ENCODE results near the gene PCDHGC5. TPM values are rescaled to one million over a fixed set of nuclear protein-coding genes. Genes with fewer than 3 reads are reported as not detected.

Gene PCDHGC5
- total RNA-seq, 1 donor from 2014 or later = 2.1 TPM

DNA sequence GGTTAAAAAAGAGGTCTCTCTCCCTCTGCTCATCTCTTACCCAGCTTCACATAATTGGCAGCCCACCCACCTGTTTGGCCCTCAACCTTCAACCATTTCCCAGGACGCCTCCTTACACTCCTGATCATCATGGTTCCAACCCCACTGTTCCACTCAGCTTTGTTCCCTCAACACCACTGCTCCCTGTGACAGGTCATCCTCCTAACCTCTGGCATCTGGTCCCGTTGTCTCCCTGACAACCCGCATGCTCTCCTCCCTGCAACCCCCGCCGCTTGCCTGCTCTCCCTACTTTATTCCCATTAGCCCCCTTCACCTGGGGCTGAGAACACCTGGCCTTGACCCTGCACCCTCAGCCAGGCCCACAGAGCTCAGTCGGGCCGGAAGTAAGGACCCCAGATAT lies 12.9 kb downstream of the PCDHGC5 start:
- H3K9ac ChIP-seq (ENCODE audit: low read depth in 1 of 3, low read length in 3 of 3) = no peak overlapping the region
- no peak overlapping the region for H3K27ac ChIP-seq (ENCODE audit: low read depth, low read length)
- H3K27me3 ChIP-seq (ENCODE audit: control insufficient read depth in 3 of 3, insufficient read depth in 3 of 3, low read length in 3 of 3) = no peaks in the 10 kb centered on the region
- H3K9me3 ChIP-seq (ENCODE audit: control insufficient read depth in 3 of 3, low read length in 3 of 3) = no peaks in the 10 kb centered on the region
- H3K4me3 ChIP-seq (ENCODE audit: low read length in 3 of 3) = no peak overlapping the region
- peaks cover 4 to 10% (median 6%) of the 10 kb centered on the region in 3 donors for H3K4me1 ChIP-seq (ENCODE audit: control insufficient read depth in 3 of 3, insufficient read depth in 3 of 3, low read length in 3 of 3)
- H3K36me3 ChIP-seq (ENCODE audit: control insufficient read depth in 3 of 3, insufficient read depth in 3 of 3, low read length in 3 of 3) = peaks cover 13 to 15% (median 14%) of the 10 kb centered on the region in 3 donors

DNA sequence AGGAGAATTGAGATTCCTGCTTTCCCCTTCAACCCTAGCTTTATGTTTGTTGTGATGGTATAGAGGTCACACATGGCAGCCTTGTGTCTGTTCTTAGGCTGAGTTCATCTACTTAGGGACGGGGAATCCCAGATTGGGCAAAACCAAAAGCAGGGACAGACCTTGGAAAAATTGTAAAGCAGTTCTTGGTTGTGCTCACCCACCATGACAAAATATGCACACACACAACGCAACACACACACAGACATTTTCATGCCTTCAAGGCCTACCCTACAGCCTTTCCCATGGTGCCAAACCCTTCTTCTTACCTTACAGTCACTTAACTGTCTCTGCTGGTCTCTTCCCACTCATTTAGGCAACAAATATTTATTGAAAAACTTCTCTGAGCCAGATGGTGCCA lies 14.8 kb downstream of the PCDHGC5 start:
- H3K4me3 ChIP-seq (ENCODE audit: low read length in 3 of 3) = no peak overlapping the region
- H3K9ac ChIP-seq (ENCODE audit: low read depth in 1 of 3, low read length in 3 of 3) = no peak overlapping the region
- H3K27ac ChIP-seq (ENCODE audit: low read depth, low read length) = no peak overlapping the region
- H3K9me3 ChIP-seq (ENCODE audit: control insufficient read depth in 3 of 3, low read length in 3 of 3) = no peaks in the 10 kb centered on the region
- peaks cover 12 to 14% (median 13%) of the 10 kb centered on the region in 3 donors for H3K36me3 ChIP-seq (ENCODE audit: control insufficient read depth in 3 of 3, insufficient read depth in 3 of 3, low read length in 3 of 3)
- peaks cover 22 to 29% (median 24%) of the 10 kb centered on the region in 3 donors for H3K4me1 ChIP-seq (ENCODE audit: control insufficient read depth in 3 of 3, insufficient read depth in 3 of 3, low read length in 3 of 3)
- H3K27me3 ChIP-seq (ENCODE audit: control insufficient read depth in 3 of 3, insufficient read depth in 3 of 3, low read length in 3 of 3) = no peaks in the 10 kb centered on the region

DNA sequence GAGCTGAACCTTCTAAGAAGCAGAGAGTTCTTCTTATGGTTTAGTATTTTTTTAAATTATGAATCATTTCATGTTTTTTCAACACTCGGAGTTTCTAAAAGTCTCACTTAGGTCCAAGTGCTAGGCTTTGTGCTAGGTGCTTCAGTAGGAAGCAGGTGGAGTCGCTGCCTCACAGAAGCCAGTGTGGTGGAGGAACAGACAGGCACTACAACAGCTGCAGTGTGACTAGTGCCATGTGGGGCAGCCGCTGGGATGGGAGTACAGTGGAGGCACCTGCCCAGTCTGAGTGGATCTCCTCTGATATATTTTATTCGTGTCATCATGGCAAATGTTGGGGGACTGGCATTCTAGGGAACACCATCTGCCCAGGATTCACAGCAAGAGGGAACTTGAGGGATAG lies 15.3 kb downstream of the PCDHGC5 start:
- no peak overlapping the region for H3K9ac ChIP-seq (ENCODE audit: low read depth in 1 of 3, low read length in 3 of 3)

DNA sequence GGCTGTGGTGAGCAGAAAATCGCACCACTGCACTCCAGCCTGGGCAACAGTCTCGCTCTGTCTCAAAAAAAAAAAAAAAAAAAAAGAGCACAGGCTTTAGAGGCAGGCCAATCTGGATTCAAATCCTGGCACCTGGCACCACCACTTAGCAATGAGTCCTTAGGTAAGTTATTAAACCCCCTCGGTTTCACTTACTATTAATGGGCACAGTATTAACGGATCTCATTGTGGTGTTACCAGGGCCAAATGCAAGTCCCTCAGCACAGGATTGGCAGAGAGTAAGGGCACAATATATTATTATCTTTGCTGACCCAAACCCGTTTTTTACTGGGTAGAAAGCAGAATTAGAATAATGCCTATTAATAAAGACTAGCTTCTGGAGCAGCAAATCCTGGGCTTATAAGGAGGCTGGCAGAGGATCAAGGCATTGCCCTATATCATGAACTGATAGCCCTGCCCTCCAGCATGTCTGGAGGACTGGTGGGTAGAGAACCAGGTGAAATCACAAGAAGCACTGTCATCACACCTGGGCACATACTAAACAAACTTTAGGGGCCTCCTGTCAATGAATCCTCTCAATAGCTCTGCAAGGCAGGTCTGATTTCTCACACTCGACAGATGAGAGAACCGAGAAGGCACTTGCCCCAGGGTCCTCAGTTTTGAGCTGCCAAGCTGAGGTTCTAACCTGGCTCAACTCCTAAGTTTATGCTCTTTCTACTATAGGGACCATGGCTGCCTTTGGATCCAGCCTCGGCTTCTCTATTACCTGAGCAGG lies 17.7 kb downstream of the PCDHGC5 start:
- H3K36me3 ChIP-seq (ENCODE audit: control insufficient read depth in 3 of 3, insufficient read depth in 3 of 3, low read length in 3 of 3) = peaks cover 18 to 21% (median 21%) of the 10 kb centered on the region in 3 donors
- H3K9me3 ChIP-seq (ENCODE audit: control insufficient read depth in 3 of 3, low read length in 3 of 3) = no peaks in the 10 kb centered on the region
- peak overlapping the region in 1 of 3 donors; percentile 24 for H3K4me3 ChIP-seq (ENCODE audit: low read length in 3 of 3)
- H3K4me1 ChIP-seq (ENCODE audit: control insufficient read depth in 3 of 3, insufficient read depth in 3 of 3, low read length in 3 of 3) = peaks cover 36 to 40% (median 37%) of the 10 kb centered on the region in 3 donors
- no peaks in the 10 kb centered on the region for H3K27me3 ChIP-seq (ENCODE audit: control insufficient read depth in 3 of 3, insufficient read depth in 3 of 3, low read length in 3 of 3)
- peak overlapping the region in 2 of 3 donors; percentile 48 to 57 for H3K9ac ChIP-seq (ENCODE audit: low read depth in 1 of 3, low read length in 3 of 3)
- H3K27ac ChIP-seq (ENCODE audit: low read depth, low read length) = peak overlapping the region; percentile 75

More for the DNA sequence above, 15.3 kb downstream of the PCDHGC5 start:
- H3K36me3 ChIP-seq (ENCODE audit: control insufficient read depth in 3 of 3, insufficient read depth in 3 of 3, low read length in 3 of 3) = peaks cover 10 to 14% (median 11%) of the 10 kb centered on the region in 3 donors
- H3K4me1 ChIP-seq (ENCODE audit: control insufficient read depth in 3 of 3, insufficient read depth in 3 of 3, low read length in 3 of 3) = peaks cover 25 to 32% (median 27%) of the 10 kb centered on the region in 3 donors
- H3K4me3 ChIP-seq (ENCODE audit: low read length in 3 of 3) = no peak overlapping the region
- no peaks in the 10 kb centered on the region for H3K9me3 ChIP-seq (ENCODE audit: control insufficient read depth in 3 of 3, low read length in 3 of 3)
- H3K27ac ChIP-seq (ENCODE audit: low read depth, low read length) = peak overlapping the region; percentile 6
- no peaks in the 10 kb centered on the region for H3K27me3 ChIP-seq (ENCODE audit: control insufficient read depth in 3 of 3, insufficient read depth in 3 of 3, low read length in 3 of 3)

DNA sequence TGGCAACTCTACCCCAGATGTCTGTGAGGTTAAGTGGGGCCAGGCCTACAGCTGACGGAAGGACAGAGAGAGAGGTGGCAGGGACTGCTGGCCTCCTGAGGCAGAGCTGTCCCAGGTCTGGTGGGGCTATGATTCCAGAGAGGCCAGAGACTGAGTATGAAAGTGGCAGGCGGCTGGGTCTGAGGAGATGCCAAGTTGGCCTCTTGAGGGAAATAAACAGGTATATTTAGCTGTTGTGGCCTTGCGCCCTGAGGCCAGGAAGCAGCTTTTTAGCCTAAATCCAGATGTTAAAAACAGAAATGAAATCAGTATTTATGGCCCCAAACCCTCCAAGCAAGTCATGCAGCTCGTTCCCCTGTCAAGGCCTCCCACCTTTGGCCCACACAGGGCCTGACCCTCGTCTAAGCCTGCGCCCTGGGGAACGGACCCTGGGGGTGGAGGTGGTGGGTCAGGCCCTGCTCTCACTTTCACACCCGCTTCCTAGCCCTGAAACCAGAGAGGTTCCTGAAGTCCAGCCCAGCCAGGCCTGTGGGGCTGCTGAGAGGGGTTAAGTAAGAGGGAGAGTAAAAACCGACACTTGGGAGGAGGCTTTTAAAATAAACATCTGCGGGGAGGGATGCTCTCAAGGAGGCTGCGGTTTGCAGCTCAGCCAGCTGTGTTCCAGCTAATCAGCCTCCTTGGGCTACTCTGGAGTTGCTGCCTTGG lies 18.7 kb downstream of the PCDHGC5 start:
- H3K36me3 ChIP-seq (ENCODE audit: control insufficient read depth in 3 of 3, insufficient read depth in 3 of 3, low read length in 3 of 3) = peaks cover 24 to 28% (median 24%) of the 10 kb centered on the region in 3 donors
- H3K9ac ChIP-seq (ENCODE audit: low read depth in 1 of 3, low read length in 3 of 3) = peak overlapping the region; percentile 3 to 57 (median 48)
- no peaks in the 10 kb centered on the region for H3K27me3 ChIP-seq (ENCODE audit: control insufficient read depth in 3 of 3, insufficient read depth in 3 of 3, low read length in 3 of 3)
- peak overlapping the region in 1 of 3 donors; percentile 38 for H3K4me3 ChIP-seq (ENCODE audit: low read length in 3 of 3)
- H3K4me1 ChIP-seq (ENCODE audit: control insufficient read depth in 3 of 3, insufficient read depth in 3 of 3, low read length in 3 of 3) = peaks cover 40 to 48% (median 42%) of the 10 kb centered on the region in 3 donors
- peak overlapping the region; percentile 75 for H3K27ac ChIP-seq (ENCODE audit: low read depth, low read length)
- no peaks in the 10 kb centered on the region for H3K9me3 ChIP-seq (ENCODE audit: control insufficient read depth in 3 of 3, low read length in 3 of 3)

DNA sequence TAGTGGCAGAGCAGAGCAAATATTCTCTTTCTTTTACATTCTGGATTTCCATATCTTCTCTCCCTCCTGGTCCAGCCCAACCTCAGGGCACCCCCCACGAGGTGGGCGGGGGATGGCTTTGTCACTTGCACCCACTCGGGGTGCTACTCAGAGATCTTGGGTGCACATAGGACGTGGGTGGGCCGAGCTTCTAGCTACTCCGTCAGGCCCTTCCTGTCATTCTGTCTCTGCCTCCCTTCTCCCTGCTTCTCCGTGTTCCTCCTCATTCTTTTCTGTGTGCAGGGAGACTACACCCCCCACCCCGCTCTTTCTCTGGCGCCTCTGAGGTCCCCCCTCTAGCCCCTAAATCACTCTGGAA lies 19.5 kb downstream of the PCDHGC5 start:
- Histone ChIP-seq H3K9me3 (ENCODE audit: control insufficient read depth in 3 of 3, low read length in 3 of 3) (no peaks in the 10 kb centered on the region), H3K27ac (ENCODE audit: low read depth, low read length) (peak overlapping the region; percentile 75), H3K4me3 (ENCODE audit: low read length in 3 of 3) (peak overlapping the region in 1 of 3 donors; percentile 38), H3K9ac (ENCODE audit: low read depth in 1 of 3, low read length in 3 of 3) (peak overlapping the region; percentile 3 to 50 (median 40)), H3K4me1 (ENCODE audit: control insufficient read depth in 3 of 3, insufficient read depth in 3 of 3, low read length in 3 of 3) (peaks cover 49 to 57% (median 50%) of the 10 kb centered on the region in 3 donors), H3K27me3 (ENCODE audit: control insufficient read depth in 3 of 3, insufficient read depth in 3 of 3, low read length in 3 of 3) (no peaks in the 10 kb centered on the region), H3K36me3 (ENCODE audit: control insufficient read depth in 3 of 3, insufficient read depth in 3 of 3, low read length in 3 of 3) (peaks cover 24 to 28% (median 24%) of the 10 kb centered on the region in 3 donors)

DNA sequence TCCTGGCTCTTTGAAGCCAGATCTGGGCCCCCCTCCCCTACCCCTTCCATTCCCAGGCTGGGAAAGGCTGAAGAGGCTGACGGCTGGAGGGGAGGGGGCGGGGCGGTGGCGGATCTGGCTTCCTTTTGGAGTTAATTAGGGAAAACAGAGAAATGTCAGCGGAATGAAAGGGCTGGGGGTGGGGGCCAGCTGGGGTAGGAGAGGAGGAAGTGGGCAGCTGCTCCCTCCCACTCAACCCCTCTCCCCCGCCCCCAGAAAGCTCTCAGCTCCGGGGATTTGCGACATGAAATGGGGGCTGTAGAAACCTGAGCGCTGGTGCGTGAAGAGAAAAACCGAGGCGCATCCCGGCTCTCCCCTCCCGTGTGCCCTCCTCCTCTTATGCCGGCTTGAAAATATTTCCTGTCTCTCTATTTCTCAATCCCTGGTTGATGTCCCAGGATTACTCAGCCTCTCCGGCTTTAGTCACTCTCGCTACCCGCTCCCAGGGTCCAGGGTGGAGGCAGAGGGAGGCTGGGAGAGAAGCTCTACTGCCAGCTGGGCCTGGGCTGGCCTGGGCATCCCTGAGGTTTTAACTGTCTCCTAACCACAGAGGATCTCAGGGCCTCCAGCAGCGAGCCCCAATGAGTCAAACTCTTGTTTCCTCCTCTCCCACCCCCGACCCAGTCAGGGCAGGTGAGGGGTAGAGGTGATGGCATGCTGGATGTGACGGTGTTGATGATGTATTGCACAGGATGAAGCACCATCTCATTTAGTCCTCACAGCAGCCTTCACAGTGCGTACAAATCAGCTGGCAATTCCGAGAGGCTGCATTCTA lies 20.1 kb downstream of the PCDHGC5 start:
- H3K9ac ChIP-seq (ENCODE audit: low read depth in 1 of 3, low read length in 3 of 3) = peak overlapping the region in 2 of 3 donors; percentile 40 to 64
- H3K36me3 ChIP-seq (ENCODE audit: control insufficient read depth in 3 of 3, insufficient read depth in 3 of 3, low read length in 3 of 3) = peaks cover 21 to 28% (median 24%) of the 10 kb centered on the region in 3 donors
- peak overlapping the region in 2 of 3 donors; percentile 3 to 29 for H3K4me3 ChIP-seq (ENCODE audit: low read length in 3 of 3)
- H3K27ac ChIP-seq (ENCODE audit: low read depth, low read length) = peak overlapping the region; percentile 75
- H3K4me1 ChIP-seq (ENCODE audit: control insufficient read depth in 3 of 3, insufficient read depth in 3 of 3, low read length in 3 of 3) = peaks cover 54 to 60% (median 56%) of the 10 kb centered on the region in 3 donors
- no peaks in the 10 kb centered on the region for H3K27me3 ChIP-seq (ENCODE audit: control insufficient read depth in 3 of 3, insufficient read depth in 3 of 3, low read length in 3 of 3)
- no peaks in the 10 kb centered on the region for H3K9me3 ChIP-seq (ENCODE audit: control insufficient read depth in 3 of 3, low read length in 3 of 3)

DNA sequence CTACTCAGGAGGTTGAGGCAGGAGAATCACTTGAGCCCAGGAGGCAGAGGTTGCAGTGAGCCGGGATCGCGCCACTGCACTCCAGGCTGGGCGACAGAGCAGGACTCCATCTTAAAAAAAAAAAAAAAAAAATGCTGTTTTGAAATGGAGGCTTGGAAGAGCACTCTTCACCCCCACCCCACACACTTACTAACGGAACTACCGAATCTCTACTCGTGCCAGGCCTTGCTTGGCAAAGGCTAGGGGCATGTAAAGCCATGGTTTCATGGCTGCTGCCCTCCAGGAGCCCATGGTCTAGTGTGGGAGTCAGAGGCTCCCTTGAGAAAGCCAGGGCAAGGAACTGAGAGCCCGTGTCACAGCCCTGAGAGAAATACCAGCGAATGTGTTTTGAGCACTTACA lies 21.3 kb downstream of the PCDHGC5 start:
- Histone ChIP-seq H3K36me3 (ENCODE audit: control insufficient read depth in 3 of 3, insufficient read depth in 3 of 3, low read length in 3 of 3) (peaks cover 21 to 25% (median 24%) of the 10 kb centered on the region in 3 donors), H3K27ac (ENCODE audit: low read depth, low read length) (no peak overlapping the region)

DNA sequence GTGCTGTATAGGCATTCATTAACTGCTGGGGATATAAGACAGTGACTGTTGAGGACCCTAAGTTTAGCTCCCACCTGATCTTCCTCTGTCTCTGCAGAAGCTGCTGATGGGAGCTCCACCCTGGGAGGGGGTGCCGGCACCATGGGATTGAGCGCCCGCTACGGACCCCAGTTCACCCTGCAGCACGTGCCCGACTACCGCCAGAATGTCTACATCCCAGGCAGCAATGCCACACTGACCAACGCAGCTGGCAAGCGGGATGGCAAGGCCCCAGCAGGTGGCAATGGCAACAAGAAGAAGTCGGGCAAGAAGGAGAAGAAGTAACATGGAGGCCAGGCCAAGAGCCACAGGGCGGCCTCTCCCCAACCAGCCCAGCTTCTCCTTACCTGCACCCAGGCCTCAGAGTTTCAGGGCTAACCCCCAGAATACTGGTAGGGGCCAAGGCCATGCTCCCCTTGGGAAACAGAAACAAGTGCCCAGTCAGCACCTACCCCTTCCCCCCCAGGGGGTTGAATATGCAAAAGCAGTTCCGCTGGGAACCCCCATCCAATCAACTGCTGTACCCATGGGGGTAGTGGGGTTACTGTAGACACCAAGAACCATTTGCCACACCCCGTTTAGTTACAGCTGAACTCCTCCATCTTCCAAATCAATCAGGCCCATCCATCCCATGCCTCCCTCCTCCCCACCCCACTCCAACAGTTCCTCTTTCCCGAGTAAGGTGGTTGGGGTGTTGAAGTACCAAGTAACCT lies 22.1 kb downstream of the PCDHGC5 start:
- Histone ChIP-seq H3K27me3 (ENCODE audit: control insufficient read depth in 3 of 3, insufficient read depth in 3 of 3, low read length in 3 of 3) (no peaks in the 10 kb centered on the region), H3K9ac (ENCODE audit: low read depth in 1 of 3, low read length in 3 of 3) (no peak overlapping the region), H3K4me1 (ENCODE audit: control insufficient read depth in 3 of 3, insufficient read depth in 3 of 3, low read length in 3 of 3) (peaks cover 75 to 80% (median 76%) of the 10 kb centered on the region in 3 donors), H3K36me3 (ENCODE audit: control insufficient read depth in 3 of 3, insufficient read depth in 3 of 3, low read length in 3 of 3) (peaks cover 20 to 21% (median 21%) of the 10 kb centered on the region in 3 donors), H3K9me3 (ENCODE audit: control insufficient read depth in 3 of 3, low read length in 3 of 3) (no peaks in the 10 kb centered on the region), H3K4me3 (ENCODE audit: low read length in 3 of 3) (no peak overlapping the region), H3K27ac (ENCODE audit: low read depth, low read length) (peak overlapping the region; percentile 96)

More for the DNA sequence above, 21.3 kb downstream of the PCDHGC5 start:
- H3K9me3 ChIP-seq (ENCODE audit: control insufficient read depth in 3 of 3, low read length in 3 of 3) = no peaks in the 10 kb centered on the region
- H3K4me3 ChIP-seq (ENCODE audit: low read length in 3 of 3) = no peak overlapping the region
- no peaks in the 10 kb centered on the region for H3K27me3 ChIP-seq (ENCODE audit: control insufficient read depth in 3 of 3, insufficient read depth in 3 of 3, low read length in 3 of 3)
- H3K9ac ChIP-seq (ENCODE audit: low read depth in 1 of 3, low read length in 3 of 3) = peak overlapping the region in 1 of 3 donors; percentile 16
- peaks cover 66 to 71% (median 67%) of the 10 kb centered on the region in 3 donors for H3K4me1 ChIP-seq (ENCODE audit: control insufficient read depth in 3 of 3, insufficient read depth in 3 of 3, low read length in 3 of 3)
